ENCODE results near the gene MUC13. TPM values are rescaled to one million over a fixed set of nuclear protein-coding genes. Genes with fewer than 3 reads are reported as not detected.

MUC13 gene
- total RNA-seq, 1 experiment from 2014 or later: 0.22 TPM

- no peaks in the 10 kb centered on the region for H3K27me3 Mint-ChIP-seq (ENCODE audit: low read depth)
- H3K27ac Mint-ChIP-seq: peak overlapping the region; percentile 30; the same call in 1 of the 2 replicates
- ATAC-seq: no peak
- H3K4me3 Mint-ChIP-seq: no peak overlapping the region
- H3K4me1 Mint-ChIP-seq: peaks cover 75% of the 10 kb centered on the region
- ChIA-PET POLR2A (no interaction called here), CTCF (no interaction called here)
- H3K9me3 Mint-ChIP-seq: no peaks in the 10 kb centered on the region
- TF ChIP-seq ZNF219 (CRISPR knock-in tag; IDR thresholded peaks at IDR 0.05; ENCODE audit: borderline replicate concordance): no peak
- TF ChIP-seq ATF2 (CRISPR knock-in tag; IDR thresholded peaks at IDR 0.05; ENCODE audit: borderline replicate concordance, low read depth): no peak
- no peak for TF ChIP-seq RORB (CRISPR knock-in tag; IDR thresholded peaks at IDR 0.05)
- TF ChIP-seq GABPB1 (CRISPR knock-in tag; IDR thresholded peaks at IDR 0.05): no peak
- TF ChIP-seq FOXJ3 (CRISPR knock-in tag; IDR thresholded peaks at IDR 0.05; ENCODE audit: borderline replicate concordance): no peak
- no peak for TF ChIP-seq ATF1 (CRISPR knock-in tag; IDR thresholded peaks at IDR 0.05)
- DNase-seq (ENCODE audit: low spot score): no peak
- peaks cover 12% of the 10 kb centered on the region; the same call in 1 of the 2 replicates for H3K36me3 Mint-ChIP-seq
These were observed 55.2 kb downstream of the MUC13 start for GRCh38 chr3:124879337-124879680.

GRCh38 chr3:124878561-124879336 lies 55.8 kb downstream of the MUC13 start:
- Mint-ChIP-seq H3K4me1 (peaks cover 75% of the 10 kb centered on the region), H3K36me3 (peaks cover 10% of the 10 kb centered on the region; the same call in 1 of the 2 replicates), H3K4me3 (no peak overlapping the region), H3K27ac (peak overlapping the region; percentile 7; the same call in 1 of the 2 replicates), H3K9me3 (no peaks in the 10 kb centered on the region), H3K27me3 (ENCODE audit: low read depth) (no peaks in the 10 kb centered on the region)
- ChIA-PET CTCF (no interaction called here), POLR2A (no interaction called here)
- DNase-seq (ENCODE audit: low spot score) (no peak), ATAC-seq (no peak)
- TF ChIP-seq ZNF281 (CRISPR knock-in tag; IDR thresholded peaks at IDR 0.05) (no peak), GABPB1 (CRISPR knock-in tag; IDR thresholded peaks at IDR 0.05) (peak; percentile 46; the same call in 1 of the 2 replicates)

- Mint-ChIP-seq H3K27me3 (ENCODE audit: low read depth) (no peaks in the 10 kb centered on the region), H3K36me3 (peaks cover 10% of the 10 kb centered on the region), H3K4me1 (peaks cover 75% of the 10 kb centered on the region), H3K4me3 (no peak overlapping the region), H3K27ac (no peak overlapping the region), H3K9me3 (no peaks in the 10 kb centered on the region)
- DNase-seq (ENCODE audit: low spot score): no peak
- ATAC-seq: no peak
- CTCF ChIA-PET: interaction anchor here (0.6 to 1.7 kb wide), 2 partner anchors 50 to 117 kb away, joined by 3 to 6 read pairs; no protein-coding TSS in a partner anchor
- POLR2A ChIA-PET: interaction anchor here (1.2 kb wide), 1 partner anchor 27 kb away, joined by 3 read pairs; no protein-coding TSS in a partner anchor
- TF ChIP-seq AR (CRISPR knock-in tag; IDR thresholded peaks at IDR 0.05) (no peak), FOXK1 (CRISPR knock-in tag; IDR thresholded peaks at IDR 0.05) (no peak), MYBL2 (CRISPR knock-in tag; IDR thresholded peaks at IDR 0.05) (no peak)
These were observed 56.9 kb downstream of the MUC13 start for GRCh38 chr3:124877674-124878073.

- Mint-ChIP-seq H3K9me3 (no peaks in the 10 kb centered on the region), H3K36me3 (peaks cover 13% of the 10 kb centered on the region), H3K27me3 (ENCODE audit: low read depth) (no peaks in the 10 kb centered on the region), H3K4me1 (peaks cover 67% of the 10 kb centered on the region), H3K4me3 (no peak overlapping the region), H3K27ac (peak overlapping the region; percentile 16; the same call in 1 of the 2 replicates)
- ATAC-seq: peak; percentile 72
- CTCF ChIA-PET: interaction anchor here (0.6 to 1.7 kb wide), 3 partner anchors 12 to 115 kb away, joined by 3 to 6 read pairs (median 3); no protein-coding TSS in a partner anchor
- no peak for DNase-seq (ENCODE audit: low spot score)
- POLR2A ChIA-PET: no interaction called here
- TF ChIP-seq CREM (CRISPR knock-in tag; IDR thresholded peaks at IDR 0.05) (no peak), ZMAT4 (CRISPR knock-in tag; IDR thresholded peaks at IDR 0.05) (no peak), RORB (CRISPR knock-in tag; IDR thresholded peaks at IDR 0.05) (no peak), OVOL2 (CRISPR knock-in tag; IDR thresholded peaks at IDR 0.05; ENCODE audit: borderline replicate concordance) (no peak), ZNF423 (CRISPR knock-in tag; IDR thresholded peaks at IDR 0.05) (peak; percentile 9; the same call in 1 of the 2 replicates), ARID4B (CRISPR knock-in tag; IDR thresholded peaks at IDR 0.05; ENCODE audit: borderline replicate concordance) (no peak)
These were observed 58.1 kb downstream of the MUC13 start for GRCh38 chr3:124876401-124876878.

All from WTC11 (cell line).